D721Med (cell line): ENCODE measurements around the gene TRIM71.

Experiments used
- DNase-seq: peaks from one replicate; pipeline ENCODE4 v3.0.0; 2011; ENCODE audit warnings: low spot score; ENCODE audit not compliant: insufficient read length
- FAIRE-seq: peaks from 2 replicates; lab custom pipeline; 2011; peaks lifted over from hg19 to GRCh38; lab: Jason Lieb, UNC
- CTCF ChIP-seq: IDR thresholded peaks from 2 replicates; pipeline ENCODE4 v1.5.1; 2012; ENCODE audit warnings: mild to moderate bottlenecking, control low read depth; ENCODE audit not compliant: insufficient read depth; ENCODE audit errors: missing control alignments

The TRIM71 gene

DNA sequence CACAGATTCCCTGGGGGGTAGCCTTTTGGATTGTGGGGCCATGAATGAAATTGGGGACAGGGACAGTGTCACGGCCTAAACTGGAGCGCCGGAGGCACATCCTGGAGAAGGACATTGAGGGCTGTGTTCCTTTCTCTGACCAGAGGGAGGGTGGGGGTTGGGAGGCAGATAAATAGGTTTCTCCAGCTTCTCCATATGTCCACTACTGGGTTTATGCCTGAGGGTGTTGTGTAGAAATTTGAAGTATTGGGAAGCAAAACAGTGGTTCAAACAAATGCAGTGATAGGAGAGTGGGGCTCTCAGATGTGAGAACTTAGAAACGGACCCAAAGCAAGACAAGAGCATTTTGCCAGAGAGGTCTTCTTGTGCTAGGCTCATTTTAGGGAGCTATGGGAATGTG is 34.3 kb downstream of the TRIM71 start:
- DNase-seq = no peak
- no peak for TF ChIP-seq CTCF
- no peak for FAIRE-seq

DNA sequence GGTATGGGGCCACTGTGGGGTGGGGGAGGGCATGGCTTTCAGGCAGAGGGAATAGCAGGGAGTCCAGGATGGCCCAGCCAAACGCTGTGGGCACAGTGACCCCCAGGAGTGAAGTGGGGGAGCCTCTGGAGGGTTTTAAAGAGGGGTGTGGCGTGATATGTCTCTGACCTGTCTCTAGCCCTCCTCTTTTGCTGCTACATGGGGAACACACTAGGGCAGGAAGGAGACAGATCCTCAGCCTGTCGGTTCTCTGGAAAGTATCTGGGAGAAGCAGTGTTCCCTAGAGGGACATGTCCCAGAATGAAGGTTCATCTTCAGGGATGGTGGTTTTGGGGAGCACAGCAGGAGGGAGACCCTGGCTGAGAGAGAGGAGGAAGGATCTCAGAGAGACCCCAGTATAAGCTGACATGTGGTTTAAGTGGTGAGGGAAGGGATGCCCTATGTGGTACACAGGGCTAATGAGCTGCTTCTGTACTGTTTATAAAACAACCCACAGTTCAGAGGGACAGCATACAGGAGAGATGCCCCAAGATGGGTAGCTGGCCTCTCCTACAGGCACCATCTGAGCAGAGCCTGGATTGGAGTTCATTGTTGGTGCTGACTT is 37.7 kb downstream of the TRIM71 start:
- no peak for DNase-seq
- no peak for TF ChIP-seq CTCF
- FAIRE-seq = no peak

- FAIRE-seq = no peak
- no peak for DNase-seq
- TF ChIP-seq CTCF = no peak
Measured at GRCh38 chr3:32856355-32856889, 38.6 kb downstream of the TRIM71 start.

DNA sequence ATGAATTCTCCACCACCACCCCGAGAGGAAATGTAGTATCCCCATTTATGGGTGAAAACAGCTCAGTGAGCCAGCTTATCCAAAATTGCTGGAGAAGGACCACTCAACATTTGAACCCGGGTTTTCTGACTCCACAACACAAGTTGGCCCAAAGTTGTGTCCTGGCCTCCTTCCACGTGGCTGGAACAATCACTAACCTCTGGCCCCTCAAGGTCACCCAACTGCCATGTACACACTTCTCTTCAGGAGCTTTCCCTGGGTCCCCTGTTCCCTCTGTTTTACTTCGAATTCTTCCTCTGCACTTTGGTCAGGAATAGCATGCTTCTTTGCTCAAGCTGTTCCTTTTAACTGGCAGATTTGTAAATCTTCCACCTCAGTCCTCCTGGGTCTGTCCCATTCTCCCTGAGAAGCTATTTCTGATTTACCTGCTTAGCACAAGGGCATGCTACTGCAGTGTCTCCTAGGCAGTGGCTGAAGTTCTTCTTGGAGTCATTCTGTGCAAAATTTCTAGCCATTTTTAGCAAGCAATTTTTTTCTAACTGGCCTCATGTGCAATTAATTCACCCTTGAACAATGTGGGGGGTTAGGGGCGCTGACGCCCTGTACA is 39.2 kb downstream of the TRIM71 start:
- DNase-seq (no peak), FAIRE-seq (no peak)
- no peak for TF ChIP-seq CTCF

- FAIRE-seq (no peak), DNase-seq (no peak)
- no peak for TF ChIP-seq CTCF
Measured at GRCh38 chr3:32857921-32858320, 40.1 kb downstream of the TRIM71 start.

DNA sequence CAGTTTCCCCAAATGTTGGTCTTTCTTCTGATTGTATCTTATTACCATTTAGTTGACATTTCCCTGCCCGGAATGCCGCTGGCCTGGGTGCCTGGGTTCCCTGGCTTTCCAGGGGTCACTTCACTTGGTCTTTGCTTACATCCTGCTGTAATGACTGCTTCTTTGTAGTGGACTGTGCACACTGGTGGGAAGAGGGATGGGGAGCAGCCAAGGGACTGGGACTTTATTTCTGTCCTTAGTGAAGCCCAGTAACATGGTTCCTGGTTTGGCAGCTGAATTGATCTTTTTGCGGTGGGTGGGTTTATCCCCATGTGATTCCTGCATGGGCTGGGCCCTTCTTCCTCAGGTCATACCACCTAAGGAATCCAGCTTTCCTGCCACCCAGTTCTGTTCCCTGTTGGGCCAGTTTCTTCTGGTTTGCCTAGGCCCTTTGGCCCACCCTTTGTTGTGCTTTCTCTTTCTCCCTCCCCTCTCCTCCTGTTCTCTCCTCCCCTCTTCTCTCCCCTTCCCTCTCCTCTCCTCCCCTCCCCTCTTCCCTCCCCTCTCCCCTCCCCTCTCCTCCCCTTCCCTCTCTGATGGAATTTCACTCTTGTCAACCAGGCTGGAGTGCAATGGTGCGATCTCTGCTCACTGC is 41.9 kb downstream of the TRIM71 start:
- DNase-seq (no peak), FAIRE-seq (no peak)
- TF ChIP-seq CTCF = no peak

DNA sequence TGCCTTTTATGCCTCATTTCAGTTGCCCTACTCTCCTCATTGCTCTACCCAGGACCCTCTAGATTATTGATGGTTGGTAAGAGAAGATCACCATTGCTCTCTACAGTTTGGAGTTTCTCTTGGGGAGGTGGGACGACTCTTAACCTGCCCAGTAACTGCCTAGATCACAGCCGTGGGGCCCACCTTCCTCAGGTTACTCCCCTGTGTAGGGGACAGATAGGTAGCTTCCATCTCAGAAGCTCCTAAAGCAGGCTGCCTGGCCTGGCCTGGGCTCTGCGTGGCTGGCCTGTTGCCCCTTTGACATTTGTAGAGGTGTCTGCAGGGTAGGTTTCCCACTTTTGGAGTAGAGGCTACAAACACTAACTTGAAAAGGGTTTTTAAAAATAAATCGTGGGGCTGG is 42.7 kb downstream of the TRIM71 start:
- DNase-seq = no peak
- TF ChIP-seq CTCF = no peak
- FAIRE-seq = no peak
